H1 (cell line): ENCODE measurements around the gene MAGI3. TPM values are rescaled to one million over a fixed set of nuclear protein-coding genes. Genes with fewer than 3 reads are reported as not detected.

ENCODE experiments used
- CTCF ChIA-PET: fragments of 300-600 bp; sonication (Branson Sonifier 250); formaldehyde crosslinking; loops from one replicate; lab custom pipeline; 2021; ENCODE audit not compliant: partially characterized antibody; lab: Charles Lee
- POLR2A ChIA-PET: fragments of 300-600 bp; sonication (Branson Sonifier 250); formaldehyde crosslinking; loops from one replicate; lab custom pipeline; 2021; ENCODE audit warnings: inconsistent platforms; ENCODE audit not compliant: partially characterized antibody; lab: Charles Lee
- DNase-seq, 2 experiments: peaks; one replicate each; pipeline versions ENCODE4 v3.0.0 to v3.0.0-alpha.2; 2010 to 2022; ENCODE audit warnings: low spot score in 2 of 2, low read depth in 1 of 2, mixed read lengths in 1 of 2
- FAIRE-seq: peaks from 2 replicates; lab custom pipeline; 2011; peaks lifted over from hg19 to GRCh38; lab: Jason Lieb, UNC
- H2AFZ ChIP-seq: 2 replicates; pipeline ENCODE4 v1.8.1; 2012; ENCODE audit warnings: low read length, inconsistent platforms
- H2AK5ac ChIP-seq: 2 replicates; pipeline ENCODE4 v1.6.1; 2013; ENCODE audit warnings: low read depth, low read length
- H2BK120ac ChIP-seq: replicated peaks from 2 replicates; pipeline ENCODE3; 2013; ENCODE audit warnings: low read depth, low read length, inconsistent platforms
- H2BK12ac ChIP-seq: 2 replicates; pipeline ENCODE4 v1.6.1; 2013; ENCODE audit warnings: low read depth, low read length
- H2BK15ac ChIP-seq: 2 replicates; pipeline ENCODE4 v1.6.1; 2013; ENCODE audit warnings: low read length
- H2BK20ac ChIP-seq: 2 replicates; pipeline ENCODE4 v1.6.1; 2013; ENCODE audit warnings: low read length
- H2BK5ac ChIP-seq: 2 replicates; pipeline ENCODE4 v1.6.1; 2013; ENCODE audit warnings: low read depth, low read length
- H3K14ac ChIP-seq: 2 replicates; pipeline ENCODE4 v1.6.1; 2013; ENCODE audit warnings: inconsistent platforms; ENCODE audit not compliant: insufficient read length
- H3K18ac ChIP-seq: 2 replicates; pipeline ENCODE4 v1.6.1; 2013; ENCODE audit warnings: low read length; ENCODE audit errors: extremely low read depth
- H3K23ac ChIP-seq: 2 replicates; pipeline ENCODE4 v1.6.1; 2013; ENCODE audit warnings: inconsistent platforms; ENCODE audit not compliant: insufficient read length
- H3K23me2 ChIP-seq: 2 replicates; pipeline ENCODE4 v1.6.1; 2013; ENCODE audit warnings: low read depth, low read length
- H3K27ac ChIP-seq: 2 replicates; pipeline ENCODE4 v1.6.1; 2011; ENCODE audit warnings: low read depth, low read length, inconsistent platforms
- H3K27me3 ChIP-seq, 4 experiments: replicated peaks in 1 of 4; 1 replicate in 1 of 4; 2 replicates in 3 of 4; pipeline versions ENCODE4 v1.6.1 to v1.8.1; 2011 to 2013; ENCODE audit warnings: low read length in 3 of 4, mild to moderate bottlenecking in 3 of 4, inconsistent platforms in 2 of 4, mixed read lengths in 2 of 4, moderate library complexity in 1 of 4; ENCODE audit not compliant: control insufficient read depth in 3 of 4, insufficient read depth in 3 of 4; ENCODE audit errors: extremely low read depth in 1 of 4
- H3K36me3 ChIP-seq, 4 experiments: 2 replicates each; pipeline versions ENCODE4 v1.6.1 to v1.8.1; 2011 to 2013; ENCODE audit warnings: mild to moderate bottlenecking in 4 of 4, low read length in 3 of 4, moderate library complexity in 2 of 4, control low read depth in 1 of 4, inconsistent platforms in 1 of 4; ENCODE audit not compliant: insufficient read depth in 4 of 4, control insufficient read depth in 2 of 4
- H3K4ac ChIP-seq: replicated peaks from 2 replicates; pipeline ENCODE3; 2013; ENCODE audit warnings: low read length, low read depth, mixed read lengths, inconsistent platforms; ENCODE audit not compliant: insufficient read length
- H3K4me1 ChIP-seq, 4 experiments: replicated peaks in 1 of 4; 1 replicate in 1 of 4; 2 replicates in 3 of 4; pipeline versions ENCODE4 v1.6.1 to v1.8.1; 2011 to 2013; ENCODE audit warnings: low read length in 3 of 4, inconsistent platforms in 2 of 4, mixed read lengths in 1 of 4; ENCODE audit not compliant: insufficient read depth in 4 of 4, control insufficient read depth in 3 of 4
- H3K4me2 ChIP-seq, 2 experiments: 2 replicates each; pipeline versions ENCODE4 v1.6.1 to v1.8.1; 2011 to 2013; ENCODE audit warnings: low read depth in 2 of 2, low read length in 2 of 2, control low read depth in 1 of 2, inconsistent platforms in 1 of 2, mild to moderate bottlenecking in 1 of 2; ENCODE audit not compliant: insufficient read depth in 1 of 2
- H3K4me3 ChIP-seq, 4 experiments: fragments of 200-600, 300-600 bp in 1 of 4; sonication (generic), shearing (Covaris generic), sonication (Bioruptor Twin) in 1 of 4; 2 replicates each; pipeline versions ENCODE4 v1.5.1 to v1.8.1; 2011 to 2016; ENCODE audit warnings: low read length in 4 of 4, low read depth in 3 of 4, control low read depth in 2 of 4, inconsistent platforms in 2 of 4, mild to moderate bottlenecking in 2 of 4, mixed read lengths in 1 of 4, moderate library complexity in 1 of 4; ENCODE audit not compliant: insufficient read depth in 2 of 4; ENCODE audit errors: extremely low read depth in 1 of 4
- H3K56ac ChIP-seq: replicated peaks from 2 replicates; pipeline ENCODE3; 2013; ENCODE audit warnings: low read depth, mild to moderate bottlenecking, mixed read lengths, low read length, inconsistent platforms; ENCODE audit not compliant: insufficient read length
- H3K79me1 ChIP-seq: 2 replicates; pipeline ENCODE4 v1.6.1; 2013; ENCODE audit warnings: low read depth, low read length, control low read depth
- H3K79me2 ChIP-seq, 2 experiments: 2 replicates each; pipeline versions ENCODE4 v1.6.1 to v1.8.1; 2012 to 2013; ENCODE audit warnings: low read length in 2 of 2, mild to moderate bottlenecking in 2 of 2, inconsistent platforms in 1 of 2; ENCODE audit not compliant: insufficient read depth in 2 of 2, control insufficient read depth in 1 of 2
- H3K9ac ChIP-seq, 4 experiments: replicated peaks in 1 of 4; 1 replicate in 1 of 4; 2 replicates in 3 of 4; pipeline versions ENCODE4 v1.6.1 to v1.8.1; 2011 to 2013; ENCODE audit warnings: low read depth in 3 of 4, low read length in 3 of 4, control low read depth in 2 of 4, mild to moderate bottlenecking in 2 of 4, moderate library complexity in 2 of 4, inconsistent platforms in 1 of 4; ENCODE audit errors: extremely low read depth in 1 of 4
- H3K9me3 ChIP-seq, 2 experiments: 2 replicates each; pipeline versions ENCODE4 v1.6.1 to v1.8.1; 2012 to 2013; ENCODE audit warnings: mild to moderate bottlenecking in 2 of 2, moderate library complexity in 2 of 2, control low read depth in 1 of 2, inconsistent platforms in 1 of 2, low read depth in 1 of 2, low read length in 1 of 2, mixed read lengths in 1 of 2; ENCODE audit not compliant: insufficient read depth in 2 of 2
- H4K20me1 ChIP-seq, 2 experiments: replicated peaks in 1 of 2; 2 replicates each; pipeline versions ENCODE3 to v1.8.1; 2011 to 2013; ENCODE audit warnings: inconsistent platforms in 2 of 2, low read length in 2 of 2, mild to moderate bottlenecking in 1 of 2; ENCODE audit not compliant: insufficient read depth in 2 of 2, control insufficient read depth in 1 of 2
- H4K5ac ChIP-seq: 2 replicates; pipeline ENCODE4 v1.6.1; 2013; ENCODE audit warnings: low read length, low read depth, mixed read lengths, inconsistent platforms; ENCODE audit not compliant: insufficient read length
- H4K8ac ChIP-seq: 2 replicates; pipeline ENCODE4 v1.8.0; 2013; ENCODE audit warnings: mild to moderate bottlenecking, moderate library complexity, low read length, inconsistent platforms; ENCODE audit not compliant: insufficient read depth; ENCODE audit errors: extremely low read depth
- H4K91ac ChIP-seq: replicated peaks from 2 replicates; pipeline ENCODE3; 2013; ENCODE audit warnings: low read length, mixed read lengths, inconsistent platforms; ENCODE audit not compliant: insufficient read length
- WGBS, 2 experiments: shearing (Covaris generic) in 1 of 2; methylation state at CpG; one replicate each; pipeline versions ENCODE4 v1.1.6 to v1.1.7; 2013 to 2015; ENCODE audit warnings: low lambda C conversion rate in 2 of 2, mixed read lengths in 2 of 2, inconsistent platforms in 1 of 2, low coverage in 1 of 2, missing lambda C conversion rate in 1 of 2; ENCODE audit not compliant: insufficient replicate concordance in 2 of 2, insufficient coverage in 1 of 2, insufficient read length in 1 of 2; ENCODE audit errors: extremely low coverage in 1 of 2, missing lambda C conversion rate in 1 of 2; 5-methylcytosine and 5-hydroxymethylcytosine counted together
- polyA plus RNA-seq, 7 experiments: library from polyadenylated mRNA; depleted of rRNA in 3 of 7; stranded (reverse) in 5 of 7; unstranded in 2 of 7; fragments of >200 nt in 5 of 7; fragments of 200-250 nt in 2 of 7; gene quantifications; 1 replicate in 5 of 7; 2 replicates in 1 of 7; 4 replicates in 1 of 7; pipeline versions ENCODE4 v1.2.1 to v1.2.3, GENCODE V29; 2011 to 2013; ENCODE audit warnings: missing spikeins in 2 of 7, mixed read lengths in 2 of 7
- total RNA-seq: library from RNA; stranded (reverse); fragmentation: NEBNext Ultra II Directional; extraction: Animal tissue kit (Norgen Biotek cat#: 25700); gene quantifications from 2 replicates; pipeline ENCODE4 v1.2.1, GENCODE V29; 2021

The MAGI3 gene
- total and polyA plus RNA-seq, 2 of the 8 experiments (the other 6 are each of a cell fraction or from before 2014, with no cell fraction given) = 2.3 to 7.8 TPM

DNA sequence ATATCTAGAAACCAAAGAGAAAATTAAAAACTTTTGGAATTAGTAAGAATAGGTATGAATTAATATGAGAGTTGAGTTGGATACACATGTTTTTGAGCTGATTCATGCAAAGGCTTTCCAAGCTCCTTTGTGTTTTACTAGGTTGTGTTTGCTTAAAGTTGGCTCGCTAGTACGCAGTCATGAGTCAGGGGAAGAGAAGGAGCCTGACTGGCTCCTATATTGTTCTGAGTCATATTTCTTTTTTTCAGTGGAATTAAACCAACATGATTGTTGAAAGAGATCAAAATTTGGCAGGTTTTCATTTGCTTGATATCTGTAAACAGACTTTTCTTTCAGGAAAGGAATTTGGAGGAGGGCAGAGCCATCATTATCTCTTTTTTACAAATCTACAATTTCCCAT is 66.7 kb downstream of the MAGI3 start:
- H3K4ac ChIP-seq = no peak overlapping the region
- no peaks in the 10 kb centered on the region for H3K79me1 ChIP-seq
- H2BK12ac ChIP-seq = no peak overlapping the region
- H4K20me1 ChIP-seq = no peaks in the 10 kb centered on the region
- peaks cover 0 to 5% of the 10 kb centered on the region in 2 experiments; a peak in 2 of 4 replicates for H3K9me3 ChIP-seq
- no peak overlapping the region for H3K14ac ChIP-seq
- H2BK5ac ChIP-seq = no peak overlapping the region
- no peak overlapping the region for H3K18ac ChIP-seq
- H3K4me1 ChIP-seq = no peaks in the 10 kb centered on the region; a peak in 1 of 7 replicates
- H3K56ac ChIP-seq = no peak overlapping the region
- H4K8ac ChIP-seq = no peak overlapping the region
- no peak overlapping the region for H2BK20ac ChIP-seq
- no peak overlapping the region for H3K4me2 ChIP-seq
- 83% methylated on average over 2 of the region's 2 CpGs; no CpG with 5 or more reads in 1 of the 2 experiments for WGBS, 2 experiments
- H3K4me3 ChIP-seq = no peak overlapping the region
- no peak overlapping the region for H3K27ac ChIP-seq
- 0 out of 4 replicates have a peak, but pooled peaks cover 0 to 6% of the 10 kb centered on the region in 2 experiments for H3K79me2 ChIP-seq
- no peak overlapping the region for H4K91ac ChIP-seq
- H3K27me3 ChIP-seq = no peaks in the 10 kb centered on the region
- ChIA-PET POLR2A (no interaction called here), CTCF (interaction anchor here (1.6 kb wide), 1 partner anchor 32 kb away, joined by 3 read pairs; no protein-coding TSS in a partner anchor)
- H2BK120ac ChIP-seq = no peak overlapping the region
- no peak for DNase-seq
- H4K5ac ChIP-seq = no peak overlapping the region
- H2BK15ac ChIP-seq = no peak overlapping the region
- H3K23me2 ChIP-seq = no peaks in the 10 kb centered on the region
- no peaks in the 10 kb centered on the region for H3K36me3 ChIP-seq
- FAIRE-seq = no peak
- H2AFZ ChIP-seq = no peak overlapping the region
- no peak overlapping the region for H3K9ac ChIP-seq
- no peak overlapping the region for H3K23ac ChIP-seq
- H2AK5ac ChIP-seq = no peak overlapping the region
